GM21390 (cell line): ENCODE results near the gene MED31.
A peak's percentile ranks its signal among the peaks of the same experiment; 100 is the strongest.
"Not testable (repeated sequence)": the region's sequence is repeated elsewhere in the genome, so short reads cannot be mapped to it uniquely, and the experiment has no call there.

Source experiments
- ATAC-seq: cut with Tn5 transposase; IDR thresholded peaks from one replicate; pipeline ENCODE4 v1.9.1; 2021; ENCODE audit not compliant: unreplicated experiment

Gene MED31

GRCh38 chr17:6677946-6678345 is 26.5 kb upstream of the MED31 start:
- no peak for ATAC-seq

GRCh38 chr17:6677158-6677831 is 25.9 kb upstream of the MED31 start:
- no peak for ATAC-seq

- ATAC-seq = no peak
These were observed 25.4 kb upstream of the MED31 start for GRCh38 chr17:6676802-6677157.

GRCh38 chr17:6675201-6675825 is 23.9 kb upstream of the MED31 start:
- no peak for ATAC-seq

GRCh38 chr17:6674586-6674985 is 23.2 kb upstream of the MED31 start:
- no peak for ATAC-seq

GRCh38 chr17:6671431-6671830 is 20.0 kb upstream of the MED31 start:
- ATAC-seq = no peak

- no peak for ATAC-seq
These were observed 19.6 kb upstream of the MED31 start for GRCh38 chr17:6670999-6671398.

- ATAC-seq = no peak
These were observed 19.2 kb upstream of the MED31 start for GRCh38 chr17:6670571-6670970.

GRCh38 chr17:6669479-6670212 is 18.2 kb upstream of the MED31 start:
- ATAC-seq = no peak

- no peak for ATAC-seq
These were observed 17.5 kb upstream of the MED31 start for GRCh38 chr17:6668727-6669425.

GRCh38 chr17:6668219-6668618 is 16.8 kb upstream of the MED31 start:
- no peak for ATAC-seq

- ATAC-seq = no peak
These were observed 16.1 kb upstream of the MED31 start for GRCh38 chr17:6667516-6667915.

GRCh38 chr17:6666557-6666956 is 15.2 kb upstream of the MED31 start:
- ATAC-seq = no peak

- no peak for ATAC-seq
These were observed 14.7 kb upstream of the MED31 start for GRCh38 chr17:6666077-6666521.

- not testable (repeated sequence) for ATAC-seq
These were observed 11.8 kb upstream of the MED31 start for GRCh38 chr17:6663200-6663599.

GRCh38 chr17:6661464-6661848 is 10.1 kb upstream of the MED31 start:
- ATAC-seq = no peak

GRCh38 chr17:6660805-6661463 is 9.5 kb upstream of the MED31 start:
- ATAC-seq = peak; percentile 78

GRCh38 chr17:6660101-6660500 is 8.7 kb upstream of the MED31 start:
- no peak for ATAC-seq

GRCh38 chr17:6658411-6658810 is 7.0 kb upstream of the MED31 start:
- ATAC-seq = not testable (repeated sequence)

GRCh38 chr17:6657633-6658287 is 6.4 kb upstream of the MED31 start:
- ATAC-seq = no peak
